Measurements from ENCODE around the gene SEC14L1.

Gene SEC14L1

DNA sequence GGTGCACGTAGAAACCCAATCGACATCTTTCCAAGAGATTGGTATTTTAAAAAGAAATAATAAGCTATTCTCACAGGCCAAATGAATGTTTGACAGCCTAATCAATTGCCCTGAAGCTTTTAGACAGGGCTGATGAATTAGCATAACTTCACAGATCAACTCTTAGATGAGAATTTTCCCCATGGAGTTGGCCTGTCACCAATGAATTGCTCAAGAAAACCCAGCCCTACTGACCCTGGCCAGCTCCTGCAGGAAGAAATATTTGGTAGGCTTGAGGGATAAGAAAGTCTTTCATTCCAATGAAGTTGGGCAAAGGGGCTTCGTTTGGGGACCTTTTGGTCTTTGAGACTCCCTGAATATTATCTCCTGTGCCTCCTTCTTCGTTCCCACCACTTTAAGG is 23.4 kb upstream of the SEC14L1 start:
- no peak for DNase-seq

DNA sequence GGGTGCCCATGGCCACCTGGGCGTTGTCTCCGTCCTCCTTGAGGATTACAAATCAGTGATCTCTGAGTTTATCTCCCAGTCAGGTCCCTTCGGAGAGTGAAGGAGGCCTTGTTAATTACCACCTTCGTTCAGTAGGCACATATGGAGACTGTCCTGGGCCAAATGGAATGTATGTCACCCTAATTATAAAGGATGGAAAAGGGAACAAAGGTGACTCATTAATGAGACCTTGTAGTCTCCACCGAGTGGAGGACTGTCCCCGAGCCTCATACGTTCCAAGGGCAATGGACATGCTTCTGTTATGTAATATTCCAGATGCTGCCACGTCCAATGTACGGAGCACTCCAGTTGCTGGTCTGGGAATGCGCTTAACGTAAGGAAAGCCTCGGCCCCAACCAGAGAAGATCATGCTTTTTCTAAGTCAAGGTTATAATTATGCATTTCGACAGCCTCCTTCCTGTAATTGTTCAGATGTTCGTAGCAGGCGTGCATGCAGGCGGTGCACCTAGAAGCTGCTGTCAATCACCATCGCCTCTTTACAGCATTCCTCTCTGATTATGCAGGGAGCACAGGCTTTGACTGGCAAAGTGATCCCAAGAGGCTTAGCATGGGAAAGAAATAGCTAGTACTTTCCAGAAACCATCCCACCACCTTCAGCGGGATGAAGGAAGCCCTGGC is 22.4 kb upstream of the SEC14L1 start:
- no peak for DNase-seq

DNA sequence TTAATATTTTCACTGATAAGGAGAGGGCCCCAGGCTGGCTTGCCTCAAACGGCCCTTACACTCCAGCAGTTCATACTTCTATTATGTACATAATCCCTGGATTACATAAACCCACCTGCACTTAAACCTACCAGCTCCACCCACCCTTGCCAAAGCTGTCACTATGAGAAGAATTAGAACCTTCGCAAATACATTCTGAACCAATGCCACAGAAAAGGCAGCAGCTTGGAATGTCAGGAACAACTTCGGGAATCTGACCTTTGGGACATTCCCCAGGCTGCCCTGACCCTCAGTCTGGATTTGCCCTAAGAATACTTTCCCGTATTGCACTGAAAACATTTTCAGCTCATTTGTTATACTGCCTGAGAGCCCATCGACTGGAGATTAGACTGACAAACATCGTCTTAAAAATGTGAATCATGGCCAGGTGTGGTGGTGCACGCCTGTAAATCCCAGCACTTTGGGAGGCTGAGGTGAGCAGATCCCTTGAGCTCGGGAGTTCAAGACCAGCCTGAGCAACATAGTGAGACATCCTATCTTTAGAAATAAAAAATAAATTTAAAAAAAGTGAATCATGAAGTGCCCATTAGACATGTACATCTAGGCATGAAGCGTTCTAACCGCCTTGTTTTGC is 21.0 kb upstream of the SEC14L1 start:
- DNase-seq, result no peak

DNA sequence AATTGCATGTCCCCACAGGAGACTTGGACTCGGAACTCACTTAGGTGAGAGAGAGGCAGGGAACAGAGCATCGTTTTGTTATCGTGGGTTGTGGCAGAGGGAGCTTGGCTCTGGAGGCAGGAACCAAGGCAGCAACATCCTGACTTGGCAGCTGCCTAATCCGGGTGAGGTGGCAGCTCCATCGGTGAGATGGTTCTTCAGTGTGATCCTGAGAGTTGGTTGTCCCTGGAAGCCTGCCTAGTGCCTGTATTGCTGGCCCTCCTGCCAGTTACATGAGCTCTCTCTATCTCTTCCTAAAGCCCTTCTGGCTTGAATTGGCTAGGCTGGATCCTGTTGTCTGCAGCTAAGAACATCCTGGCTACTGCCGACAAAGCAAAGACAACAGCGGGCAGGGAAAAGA is 19.9 kb upstream of the SEC14L1 start:
- DNase-seq, result no peak

DNA sequence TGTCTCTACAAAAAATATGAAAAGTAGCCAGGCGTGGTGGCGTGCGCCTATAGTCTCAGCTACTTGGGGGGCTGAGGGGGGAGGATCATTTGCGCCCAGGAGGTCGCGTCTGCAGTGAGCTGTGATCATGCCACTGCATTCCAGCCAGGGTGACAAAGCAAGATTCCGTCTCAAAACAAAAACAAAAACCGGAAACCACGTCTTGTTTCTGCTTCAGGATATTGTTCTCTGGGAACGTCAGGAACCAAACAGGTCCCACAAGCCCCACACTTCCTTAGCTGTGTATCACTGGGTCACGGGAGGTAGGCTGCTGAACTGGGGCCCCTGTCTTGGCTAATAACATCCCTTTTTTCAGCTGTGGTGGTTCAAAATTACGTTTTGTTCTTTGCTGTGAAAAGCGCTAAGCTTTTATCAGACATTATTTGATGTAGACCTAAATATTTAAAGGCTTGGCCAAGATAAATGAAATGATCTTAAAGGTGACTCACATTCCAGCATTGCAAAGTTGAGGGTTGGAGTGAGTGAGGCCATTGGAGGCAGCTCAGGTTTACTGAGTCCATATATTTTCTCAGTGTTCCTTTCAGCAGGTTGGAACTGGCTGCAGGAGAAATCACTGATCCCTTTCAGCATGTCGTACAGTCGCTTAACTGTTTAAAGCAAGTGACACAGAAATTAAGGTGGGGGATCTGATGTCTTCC is 16.4 kb upstream of the SEC14L1 start:
- DNase-seq, result no peak

DNA sequence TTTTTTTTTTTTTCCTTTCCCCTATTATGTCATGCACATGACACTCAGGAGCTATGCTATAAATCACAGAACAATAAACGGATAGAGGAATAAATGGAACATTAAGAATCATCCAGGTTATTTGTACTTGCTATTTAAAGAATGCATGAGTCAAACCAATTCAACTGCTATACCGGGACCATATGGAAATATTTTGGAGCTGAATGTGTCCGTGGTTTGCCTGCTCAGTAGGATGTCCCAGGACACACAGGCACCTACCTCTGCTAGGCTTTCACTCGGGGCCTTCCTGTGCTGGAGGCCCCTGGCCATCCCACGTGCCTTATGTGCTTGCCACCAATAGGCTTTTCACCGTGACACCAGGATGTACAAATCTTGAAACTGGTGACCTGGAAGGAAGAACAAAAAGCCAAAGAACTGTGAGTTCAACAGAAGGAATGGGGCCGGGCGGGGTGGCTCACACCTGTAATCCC is 15.3 kb upstream of the SEC14L1 start:
- DNase-seq, result no peak

DNA sequence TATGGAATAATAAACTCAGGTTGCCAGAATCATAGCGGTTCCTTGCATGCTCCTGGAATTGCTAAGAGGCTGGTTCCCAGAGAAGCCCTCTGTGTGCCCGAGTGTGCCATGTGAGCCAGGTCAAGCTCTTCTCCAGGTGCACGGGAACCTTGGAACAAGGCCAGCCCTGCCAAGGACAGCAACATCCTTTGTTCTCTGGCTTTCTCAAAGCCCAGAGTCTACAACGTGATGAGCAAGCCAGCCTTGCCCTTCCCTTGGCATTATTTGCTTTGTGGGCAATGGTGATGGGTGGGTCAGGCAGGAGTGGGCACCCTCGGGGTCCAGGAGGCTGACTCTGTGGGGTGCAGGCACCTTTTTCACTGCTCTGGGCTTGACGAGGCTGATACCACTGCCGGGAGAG is 14.2 kb upstream of the SEC14L1 start:
- no peak for DNase-seq

DNA sequence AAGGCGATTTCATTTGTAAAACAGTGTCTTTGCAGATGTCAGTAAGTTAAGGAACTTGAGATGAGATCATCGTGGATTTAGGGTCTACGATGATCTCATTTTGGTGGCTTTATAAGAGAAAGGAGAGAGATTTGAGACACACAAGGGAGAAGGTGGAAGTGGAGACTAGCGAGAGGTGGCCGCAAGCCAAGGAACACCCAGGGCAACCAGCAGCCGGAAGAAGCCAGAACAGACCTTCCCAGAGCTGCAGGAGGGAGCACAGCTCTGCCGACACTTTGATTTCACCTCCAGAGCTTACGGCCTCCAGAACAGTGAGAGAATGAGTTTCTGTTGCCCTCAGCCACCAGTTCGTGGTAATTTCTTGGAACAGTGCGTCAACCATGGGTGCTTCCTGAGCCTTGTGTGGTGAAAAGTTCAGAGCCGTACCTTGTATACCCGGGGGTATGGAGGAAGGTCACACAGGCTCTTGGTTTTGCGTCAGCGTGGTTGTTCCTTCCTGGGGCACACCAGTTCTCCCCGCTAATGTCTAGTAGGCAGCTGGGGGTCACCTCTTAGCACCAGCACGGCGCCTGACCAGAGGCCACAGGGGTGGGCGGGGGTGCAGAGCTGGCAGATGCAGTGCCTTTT is 12.9 kb upstream of the SEC14L1 start:
- peak; percentile 74 for DNase-seq

DNA sequence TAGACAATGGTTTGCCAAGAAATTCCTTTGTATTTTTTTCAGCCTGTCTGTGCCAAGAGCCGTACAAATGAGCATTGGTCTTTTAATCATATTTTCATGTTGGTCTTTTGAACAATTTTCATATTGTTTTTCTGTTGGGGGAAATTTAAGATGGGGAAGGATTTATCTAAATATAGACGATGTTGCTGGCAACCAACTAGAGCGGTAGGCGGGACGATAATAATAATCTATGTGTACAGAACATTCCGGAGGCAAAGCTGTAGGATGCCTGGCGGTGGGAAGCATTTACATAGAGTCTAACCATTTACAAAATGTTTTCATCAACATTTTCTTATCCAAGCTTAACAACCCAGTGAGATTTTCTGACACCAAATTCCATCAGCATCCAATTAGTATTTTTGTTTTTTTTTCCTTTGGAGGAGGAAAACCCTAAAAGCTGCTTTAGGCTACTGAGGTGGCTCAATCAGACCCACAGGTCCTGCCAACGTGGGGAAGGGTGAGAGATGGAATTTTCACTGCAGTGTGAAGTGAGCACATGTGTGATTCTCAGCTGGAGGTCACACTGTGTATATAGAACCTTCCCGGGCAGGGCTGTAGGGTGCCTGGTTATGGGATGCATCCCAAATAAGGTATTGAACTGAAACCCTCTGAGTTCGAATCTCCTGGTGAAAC is 11.7 kb upstream of the SEC14L1 start:
- no peak for DNase-seq

DNA sequence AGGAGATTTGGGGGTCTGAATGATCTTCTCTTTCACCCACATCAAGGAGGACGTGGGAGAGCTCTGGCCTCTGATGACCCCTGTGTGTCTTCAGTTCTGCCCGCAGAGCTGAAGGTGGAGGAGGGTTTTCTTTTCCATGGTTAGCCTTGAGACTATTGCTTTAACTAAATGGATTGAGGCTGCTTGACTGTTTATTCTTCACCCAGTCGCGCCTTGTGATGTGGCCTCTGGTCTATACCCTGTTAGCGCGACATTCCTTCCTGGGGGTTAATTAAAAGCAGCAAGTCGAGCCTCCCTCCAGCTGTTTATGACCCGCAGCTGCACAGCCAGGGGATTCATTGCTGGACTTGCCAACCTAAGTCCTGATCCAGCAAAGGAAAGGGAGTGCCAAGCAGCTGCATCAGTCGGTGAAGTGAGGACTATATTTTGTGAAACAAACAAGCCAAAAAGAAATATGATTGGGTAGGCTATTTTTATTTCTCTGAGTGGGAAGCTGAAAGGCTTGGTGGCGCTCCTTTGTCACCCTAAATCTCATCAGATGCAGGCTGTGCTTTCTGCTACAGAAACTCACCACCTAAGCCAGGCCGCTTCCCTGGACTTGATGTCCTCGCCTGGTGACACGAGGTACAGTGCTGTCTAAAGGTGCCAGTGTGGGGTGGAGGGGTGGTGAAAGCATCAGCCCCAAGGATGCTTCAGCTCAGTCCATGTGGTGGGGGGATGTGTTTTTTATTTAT is 11.0 kb upstream of the SEC14L1 start:
- no peak for DNase-seq

DNA sequence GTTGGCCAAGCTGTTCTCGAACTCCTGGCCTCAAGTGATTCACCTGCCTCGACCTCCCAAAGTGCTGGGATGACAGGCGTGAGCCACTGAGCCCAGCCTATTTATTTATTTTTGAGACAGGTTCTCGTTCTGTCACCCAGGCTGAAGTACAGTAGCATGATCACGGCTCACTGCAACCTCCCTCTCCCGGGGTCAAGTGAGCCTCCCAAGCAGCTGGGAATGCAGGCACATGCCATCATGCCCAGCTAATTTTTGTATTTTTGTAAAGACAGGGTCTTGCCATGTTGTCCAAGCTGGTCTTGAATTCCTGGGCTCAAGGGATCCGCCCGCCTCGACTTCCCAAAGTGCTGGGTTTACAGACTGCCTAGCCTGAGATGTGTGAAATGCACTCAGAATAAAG is 10.2 kb upstream of the SEC14L1 start:
- no peak for DNase-seq

DNA sequence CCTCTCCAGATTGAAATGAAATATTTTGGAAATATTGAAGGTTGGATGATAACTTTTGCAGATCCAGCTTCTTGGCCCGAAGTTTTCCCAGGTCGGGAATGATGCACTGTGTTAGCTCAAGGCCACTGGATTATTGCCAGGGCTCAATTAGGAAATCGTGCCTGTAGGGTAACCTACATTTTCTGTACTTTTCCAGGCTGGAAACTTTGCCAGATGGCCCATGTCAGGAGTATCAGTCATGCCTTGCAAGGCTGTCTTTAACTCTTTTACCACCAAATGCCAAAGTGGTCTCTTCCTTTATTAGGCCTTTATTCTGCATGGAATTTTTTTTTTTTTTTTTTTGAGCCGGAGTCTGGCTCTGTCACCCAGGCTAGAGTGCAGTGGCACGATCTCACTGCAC is 8.9 kb upstream of the SEC14L1 start:
- no peak for DNase-seq

DNA sequence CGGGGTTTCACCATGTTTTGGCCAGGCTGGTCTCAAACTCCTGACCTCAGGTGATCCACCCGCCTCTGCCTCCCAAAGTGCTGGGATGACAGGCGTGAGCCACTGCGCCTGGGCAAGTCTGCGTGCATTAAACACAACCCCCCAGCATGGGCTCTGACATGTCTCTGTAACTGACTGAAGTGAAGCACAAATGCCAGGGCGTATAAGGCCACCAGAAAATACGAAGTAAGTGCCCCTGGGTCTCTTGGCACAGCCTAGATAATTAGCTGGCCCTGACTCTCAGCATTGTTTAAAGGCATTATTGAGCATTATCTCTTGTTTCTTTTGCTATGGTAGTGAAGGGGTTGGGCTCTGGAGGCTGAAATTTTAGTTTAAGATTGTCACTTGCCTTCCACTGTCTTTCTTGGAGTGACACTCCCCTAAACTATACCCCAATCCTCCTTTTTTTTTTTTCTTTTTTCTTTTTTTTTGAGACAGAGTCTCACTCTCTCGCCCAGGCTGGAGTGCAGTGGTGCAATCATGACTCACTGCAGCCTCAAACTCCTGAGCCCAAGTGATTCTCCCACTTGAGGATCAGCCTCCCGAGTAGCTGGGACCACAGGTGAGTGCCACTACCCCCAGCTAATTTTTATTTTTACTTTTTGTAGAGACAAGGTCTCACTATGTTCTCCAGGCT is 8.2 kb upstream of the SEC14L1 start:
- no peak for DNase-seq

DNA sequence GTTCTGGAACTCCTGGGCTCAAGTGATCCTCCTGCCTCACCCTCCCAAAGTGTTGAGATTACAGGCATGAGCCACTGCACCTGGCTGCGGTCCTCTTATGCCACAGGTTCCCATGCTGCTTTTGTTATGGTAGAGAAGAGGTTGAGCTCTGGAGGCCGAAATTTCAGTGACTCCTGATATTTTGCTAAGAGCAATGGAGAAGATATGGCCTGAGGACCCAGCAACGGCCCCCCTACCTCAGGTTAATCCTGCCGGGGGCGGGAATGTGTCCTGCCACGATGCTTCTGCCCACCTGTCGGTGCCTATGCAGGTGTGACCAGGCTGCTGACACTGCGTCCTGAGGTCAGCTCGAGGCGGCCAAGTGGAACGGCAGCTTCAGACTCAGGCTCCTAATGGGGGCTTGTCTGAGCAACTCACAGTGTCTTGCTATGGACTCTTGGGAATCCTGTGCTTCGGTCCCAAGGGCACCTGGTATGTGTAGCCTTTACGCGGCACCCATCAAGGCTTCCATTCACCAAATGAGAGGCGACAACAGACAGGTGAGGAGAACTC is 7.6 kb upstream of the SEC14L1 start:
- no peak for DNase-seq

DNA sequence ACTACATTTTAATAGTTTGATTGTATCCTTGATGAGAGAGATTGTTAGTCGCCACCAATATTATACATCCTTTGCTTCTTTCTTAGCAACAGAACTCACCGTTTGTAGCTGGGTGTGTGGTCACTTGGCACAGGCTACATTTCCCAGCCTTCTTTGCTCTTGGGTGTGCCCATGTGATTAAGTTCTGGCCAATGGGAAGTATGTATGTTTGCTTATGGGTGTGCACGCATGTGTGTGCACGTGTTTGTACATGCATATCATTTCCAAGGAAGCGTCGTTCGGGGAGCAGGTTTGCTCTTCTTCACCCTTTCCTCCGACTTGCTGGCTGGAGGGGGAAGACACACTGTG is 4.4 kb upstream of the SEC14L1 start:
- DNase-seq, result no peak

DNA sequence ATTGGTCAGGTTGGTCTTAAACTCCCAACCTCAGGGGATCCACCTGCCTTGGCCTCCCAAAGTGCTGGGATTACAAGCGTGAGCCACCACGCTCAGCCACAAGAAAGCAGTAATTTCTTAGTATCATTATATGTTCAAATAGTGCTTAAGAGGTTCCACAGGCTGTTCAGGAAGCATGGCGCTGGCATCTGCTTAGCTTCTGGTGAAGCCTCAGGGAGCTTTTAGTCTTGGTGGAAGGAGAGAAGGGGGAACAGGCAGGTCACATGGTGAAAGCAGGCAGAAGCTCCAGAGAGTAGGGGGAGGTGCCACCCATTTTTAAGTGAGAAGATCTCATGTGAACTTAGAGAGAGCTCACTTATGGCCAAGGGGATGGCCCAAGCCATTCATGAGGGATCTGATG is 3.7 kb upstream of the SEC14L1 start:
- no peak for DNase-seq

DNA sequence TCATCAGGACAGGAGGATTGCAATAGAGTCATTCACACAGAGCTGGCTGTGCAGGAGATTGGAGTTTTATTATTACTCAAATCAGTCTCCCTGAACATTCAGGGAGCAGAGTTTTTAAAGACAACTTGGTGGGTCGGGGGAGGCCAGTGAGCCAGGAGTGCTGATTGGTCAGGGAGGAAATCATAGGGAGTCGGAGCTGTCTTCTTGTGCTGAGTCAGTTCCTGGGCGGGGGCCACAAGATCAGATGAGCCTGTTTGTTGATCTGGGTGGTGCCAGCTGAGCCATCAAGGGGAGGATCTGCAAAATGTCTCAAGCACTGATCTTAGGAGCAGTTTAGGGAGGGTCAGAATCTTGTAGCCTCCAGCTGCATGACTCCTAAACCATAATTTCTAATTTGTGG is 2.9 kb upstream of the SEC14L1 start:
- DNase-seq, result peak; percentile 70

DNA sequence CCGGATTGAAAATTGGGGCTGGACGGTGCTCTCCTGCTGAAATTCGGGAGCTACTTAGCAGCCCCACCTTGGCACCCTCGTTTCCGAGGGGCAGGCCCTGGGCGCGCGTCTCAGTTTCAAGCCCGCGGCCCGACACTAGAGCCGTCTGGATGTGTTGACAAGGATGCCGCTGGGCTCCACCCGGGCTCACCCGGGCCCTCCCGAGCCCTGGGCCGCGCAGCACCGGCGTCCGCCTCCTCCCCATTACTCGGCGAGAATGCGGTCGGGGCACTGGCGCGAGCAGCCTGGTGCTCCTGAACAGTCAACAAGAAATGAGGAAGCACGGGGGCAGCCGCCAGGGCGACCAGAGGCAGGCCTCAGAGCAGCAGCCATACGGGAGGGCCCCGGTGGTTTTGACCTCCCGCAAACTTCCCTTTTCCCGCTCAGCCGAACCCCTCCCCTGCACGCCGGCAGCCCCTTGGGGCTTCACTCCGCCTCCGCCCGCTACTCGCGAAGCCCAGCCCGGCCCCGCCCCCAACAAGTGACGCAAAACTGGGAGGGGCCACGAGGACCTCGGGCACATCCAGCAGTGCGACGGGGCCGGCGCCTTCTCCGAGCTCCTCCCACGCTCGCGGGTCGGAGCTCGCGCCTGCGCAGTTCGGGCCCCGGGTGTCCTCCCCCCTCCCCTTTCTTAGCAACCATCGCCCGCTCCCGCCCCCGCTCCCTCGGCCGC is 447 bp upstream of the SEC14L1 start:
- peak; percentile 98 for DNase-seq

DNA sequence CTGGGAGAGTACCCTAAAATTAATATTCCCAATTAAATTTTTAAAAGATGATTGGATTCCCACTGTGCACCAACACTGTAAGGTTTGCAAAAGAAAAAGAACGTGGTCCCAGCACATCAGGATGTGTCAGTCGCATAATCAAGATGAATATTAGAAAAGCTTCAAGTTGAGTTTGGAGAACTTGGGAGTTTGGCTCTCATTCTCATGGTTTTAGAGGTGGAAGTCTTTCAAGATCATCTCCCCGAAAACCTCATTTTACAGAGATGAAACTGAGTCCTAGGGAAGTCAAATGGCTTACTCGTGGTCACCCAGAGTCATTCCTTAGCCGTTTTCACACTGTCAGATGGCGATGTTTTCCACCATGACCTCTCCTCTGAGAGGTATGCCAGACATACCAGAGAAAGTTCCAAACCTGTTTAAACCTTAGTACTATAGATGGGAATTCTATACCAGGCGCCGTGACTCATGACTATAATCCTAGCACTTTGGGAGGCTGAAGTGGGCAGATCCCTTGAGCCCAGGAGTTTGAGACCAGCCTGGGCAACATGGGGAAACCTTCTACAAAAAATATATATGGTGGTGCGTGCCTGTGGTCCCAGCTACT is 1.2 kb downstream of the SEC14L1 start:
- DNase-seq, result no peak

DNA sequence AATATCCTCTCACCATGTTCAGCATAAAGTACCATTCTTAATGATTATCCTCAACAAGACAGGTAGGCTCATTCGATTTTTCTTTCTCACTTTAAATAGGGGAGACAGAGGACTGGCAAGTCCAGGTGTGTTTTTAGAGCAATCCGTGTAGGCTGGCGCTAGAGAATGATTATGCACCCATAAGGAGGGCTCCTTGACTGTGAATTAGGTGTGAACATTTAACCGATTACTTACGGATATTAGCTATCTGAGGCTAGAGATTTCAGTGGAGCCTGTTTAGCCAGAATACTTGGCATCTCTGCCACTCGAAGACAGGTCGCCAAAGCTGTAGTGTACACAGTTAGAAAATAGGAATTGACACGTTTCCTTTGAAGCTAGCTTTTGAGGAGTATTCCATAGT is 1.9 kb downstream of the SEC14L1 start:
- no peak for DNase-seq

DNA sequence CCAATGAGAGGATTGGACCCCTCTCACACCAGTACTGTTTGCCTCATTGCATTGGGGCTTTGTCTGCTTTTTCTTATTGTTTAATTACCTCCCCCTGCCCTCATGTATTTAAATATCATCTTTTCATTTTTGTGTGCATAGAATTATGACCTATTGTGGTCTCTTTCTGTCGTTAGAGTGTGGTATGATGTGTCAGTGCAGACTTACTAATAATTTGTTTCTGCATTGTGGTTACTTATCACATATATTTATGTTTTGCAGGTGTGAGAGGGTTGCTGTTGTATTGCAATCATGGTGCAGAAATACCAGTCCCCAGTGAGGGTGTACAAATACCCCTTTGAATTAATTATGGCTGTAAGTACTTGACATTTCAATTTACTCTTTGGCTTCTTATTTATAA is 2.5 kb downstream of the SEC14L1 start:
- DNase-seq, result no peak
